Fibroblast of lung (primary cell): ENCODE measurements around the gene VARS2. TPM values are rescaled to one million over a fixed set of nuclear protein-coding genes. Genes with fewer than 3 reads are reported as not detected.

Experiments
- DNase-seq, 2 donors: peaks; one replicate each; pipeline versions ENCODE4 v3.0.0 to v3.0.0-alpha.2; 2010; ENCODE audit warnings: low read depth in 2 of 2
- H2AFZ ChIP-seq: 2 replicates; pipeline ENCODE4 v1.5.1; 2012; ENCODE audit warnings: low read length, control low read depth, inconsistent platforms
- H3K27ac ChIP-seq: 2 replicates; pipeline ENCODE4 v1.5.1; 2011; ENCODE audit warnings: low read length, control low read depth; ENCODE audit not compliant: insufficient read depth
- H3K27me3 ChIP-seq: 2 replicates; pipeline ENCODE4 v1.5.1; 2011; ENCODE audit warnings: mild to moderate bottlenecking, low read length; ENCODE audit not compliant: control insufficient read depth, insufficient read depth
- H3K36me3 ChIP-seq: 2 replicates; pipeline ENCODE4 v1.5.1; 2011; ENCODE audit warnings: low read length; ENCODE audit not compliant: control insufficient read depth, insufficient read depth
- H3K4me1 ChIP-seq: 2 replicates; pipeline ENCODE4 v1.5.1; 2011; ENCODE audit warnings: low read length; ENCODE audit not compliant: control insufficient read depth, insufficient read depth; ENCODE audit errors: extremely low read depth
- H3K4me2 ChIP-seq: 2 replicates; pipeline ENCODE4 v1.5.1; 2011; ENCODE audit warnings: low read length, control low read depth; ENCODE audit not compliant: insufficient read depth; ENCODE audit errors: extremely low read depth
- H3K4me3 ChIP-seq, 4 experiments: fragments of 200-600 bp in 1 of 4; sonication (generic) in 1 of 4; replicated peaks in 1 of 4; 2 replicates each; pipeline ENCODE4 v1.5.1; 2011 to 2016; ENCODE audit warnings: low read length in 4 of 4, low read depth in 3 of 4, mild to moderate bottlenecking in 3 of 4, control low read depth in 2 of 4, inconsistent platforms in 1 of 4, mixed read lengths in 1 of 4; ENCODE audit not compliant: insufficient read depth in 1 of 4; ENCODE audit errors: control extremely low read depth in 1 of 4
- H3K79me2 ChIP-seq: 2 replicates; pipeline ENCODE4 v1.5.1; 2012; ENCODE audit warnings: mild to moderate bottlenecking, low read length, inconsistent platforms; ENCODE audit not compliant: control insufficient read depth, insufficient read depth
- H3K9ac ChIP-seq: 2 replicates; pipeline ENCODE4 v1.5.1; 2011; ENCODE audit warnings: mild to moderate bottlenecking, low read length, control low read depth; ENCODE audit not compliant: insufficient read depth
- H3K9me3 ChIP-seq: 2 replicates; pipeline ENCODE4 v1.5.1; 2012; ENCODE audit warnings: low read depth, low read length; ENCODE audit not compliant: control insufficient read depth, insufficient read depth
- H4K20me1 ChIP-seq: 2 replicates; pipeline ENCODE4 v1.5.1; 2011; ENCODE audit warnings: low read length; ENCODE audit not compliant: control insufficient read depth, insufficient read depth; ENCODE audit errors: extremely low read depth
- EZH2 ChIP-seq: IDR thresholded peaks from 2 replicates; pipeline ENCODE4 v1.5.1; 2012; ENCODE audit warnings: low read length, control low read depth, mild to moderate bottlenecking; ENCODE audit errors: missing control alignments
- polyA plus RNA-seq, 2 donors: library from polyadenylated mRNA; depleted of rRNA in 1 of 2; stranded (reverse) in 1 of 2; unstranded in 1 of 2; fragments of >200 nt; gene quantifications; 2 replicates each; pipeline ENCODE4 v1.2.1, GENCODE V29; 2011 to 2012; ENCODE audit warnings: missing spikeins in 1 of 2
- total RNA-seq: library from RNA; depleted of rRNA; stranded (reverse); fragments of >200 nt; gene quantifications from 2 replicates; pipeline ENCODE4 v1.2.1, GENCODE V29; 2014
- TF ChIP-seq, protein P1 (sequence below), 2 donors: IDR thresholded peaks in 1 of 2; conservative IDR thresholded peaks in 1 of 2; 1 replicate in 1 of 2; 2 replicates in 1 of 2; pipeline ENCODE4 v1.5.1; 2011 to 2012; ENCODE audit warnings: low read length in 2 of 2, control low read depth in 1 of 2, inconsistent platforms in 1 of 2, low read depth in 1 of 2, mild to moderate bottlenecking in 1 of 2

Gene VARS2
- total and polyA plus RNA-seq, 2 donors (not counting 1 experiment from before 2014, with no cell fraction given), result 6.8 to 20.5 TPM

DNA sequence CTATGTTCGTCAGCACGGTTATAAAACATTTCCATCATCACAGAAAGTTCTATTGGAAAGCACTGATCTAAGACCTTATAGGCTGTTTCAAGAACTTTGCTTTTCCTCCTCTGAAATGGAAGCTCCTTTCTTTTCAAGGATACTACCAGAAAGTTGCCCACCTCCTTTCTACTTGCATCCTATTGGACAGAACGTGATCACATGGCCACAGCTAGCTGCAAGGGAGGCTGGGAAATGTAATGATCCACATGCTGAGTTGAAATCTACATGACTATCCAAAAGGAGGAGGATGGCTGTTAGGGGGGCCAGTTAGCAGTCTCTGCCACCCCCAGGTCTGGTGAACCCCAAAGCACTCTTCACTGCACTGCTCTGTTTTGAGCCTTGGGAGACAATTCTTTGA is 14.6 kb downstream of the VARS2 start:
- H2AFZ ChIP-seq, result no peak overlapping the region
- no peak for DNase-seq
- H3K4me3 ChIP-seq, result no peak overlapping the region
- H3K4me2 ChIP-seq, result no peak overlapping the region
- no peak overlapping the region for H3K27ac ChIP-seq
- no peaks in the 10 kb centered on the region for H3K9me3 ChIP-seq
- H3K4me1 ChIP-seq, result no peaks in the 10 kb centered on the region
- TF ChIP-seq EZH2, result no peak
- TF ChIP-seq, protein P1, sequence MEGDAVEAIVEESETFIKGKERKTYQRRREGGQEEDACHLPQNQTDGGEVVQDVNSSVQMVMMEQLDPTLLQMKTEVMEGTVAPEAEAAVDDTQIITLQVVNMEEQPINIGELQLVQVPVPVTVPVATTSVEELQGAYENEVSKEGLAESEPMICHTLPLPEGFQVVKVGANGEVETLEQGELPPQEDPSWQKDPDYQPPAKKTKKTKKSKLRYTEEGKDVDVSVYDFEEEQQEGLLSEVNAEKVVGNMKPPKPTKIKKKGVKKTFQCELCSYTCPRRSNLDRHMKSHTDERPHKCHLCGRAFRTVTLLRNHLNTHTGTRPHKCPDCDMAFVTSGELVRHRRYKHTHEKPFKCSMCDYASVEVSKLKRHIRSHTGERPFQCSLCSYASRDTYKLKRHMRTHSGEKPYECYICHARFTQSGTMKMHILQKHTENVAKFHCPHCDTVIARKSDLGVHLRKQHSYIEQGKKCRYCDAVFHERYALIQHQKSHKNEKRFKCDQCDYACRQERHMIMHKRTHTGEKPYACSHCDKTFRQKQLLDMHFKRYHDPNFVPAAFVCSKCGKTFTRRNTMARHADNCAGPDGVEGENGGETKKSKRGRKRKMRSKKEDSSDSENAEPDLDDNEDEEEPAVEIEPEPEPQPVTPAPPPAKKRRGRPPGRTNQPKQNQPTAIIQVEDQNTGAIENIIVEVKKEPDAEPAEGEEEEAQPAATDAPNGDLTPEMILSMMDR (conservative IDR thresholded peaks at IDR 0.05 in 1 of 2, IDR thresholded peaks at IDR 0.05 in 1 of 2; ENCODE audit: low read depth in 1 of 2, low read length in 2 of 2), result no peak
- no peaks in the 10 kb centered on the region for H3K79me2 ChIP-seq
- no peaks in the 10 kb centered on the region for H4K20me1 ChIP-seq
- H3K9ac ChIP-seq, result no peak overlapping the region
- peaks cover 7% of the 10 kb centered on the region for H3K27me3 ChIP-seq
- H3K36me3 ChIP-seq, result no peaks in the 10 kb centered on the region

DNA sequence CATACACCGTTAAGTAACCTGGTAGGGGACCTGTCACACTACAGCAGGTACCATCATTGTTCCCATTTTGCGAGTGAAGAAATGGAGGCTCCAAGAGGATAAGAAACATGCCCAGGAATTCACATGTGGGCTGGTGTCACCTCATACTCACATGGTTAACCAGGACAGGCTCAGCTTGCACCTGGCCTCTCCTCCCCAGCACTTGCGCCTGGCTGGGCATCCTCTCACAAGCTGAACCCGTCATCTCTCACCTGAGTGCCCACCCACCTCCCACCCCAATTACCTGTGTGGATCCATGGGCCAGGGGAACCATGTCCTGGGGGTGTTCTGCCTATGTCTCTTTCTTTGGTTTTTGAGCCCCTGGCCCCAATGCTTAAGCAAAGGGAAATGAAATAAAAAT is 16.5 kb downstream of the VARS2 start:
- H3K4me2 ChIP-seq, result no peak overlapping the region
- H4K20me1 ChIP-seq, result no peaks in the 10 kb centered on the region
- DNase-seq, result no peak
- no peak overlapping the region for H3K4me3 ChIP-seq
- H3K4me1 ChIP-seq, result no peaks in the 10 kb centered on the region
- H3K9ac ChIP-seq, result no peak overlapping the region
- no peak overlapping the region for H2AFZ ChIP-seq
- no peaks in the 10 kb centered on the region for H3K9me3 ChIP-seq
- H3K36me3 ChIP-seq, result no peaks in the 10 kb centered on the region
- no peak overlapping the region for H3K27ac ChIP-seq
- no peak for TF ChIP-seq EZH2
- TF ChIP-seq, protein P1 (conservative IDR thresholded peaks at IDR 0.05 in 1 of 2, IDR thresholded peaks at IDR 0.05 in 1 of 2; ENCODE audit: low read depth in 1 of 2, low read length in 2 of 2), result no peak
- peaks cover 7% of the 10 kb centered on the region for H3K27me3 ChIP-seq
- no peaks in the 10 kb centered on the region for H3K79me2 ChIP-seq

DNA sequence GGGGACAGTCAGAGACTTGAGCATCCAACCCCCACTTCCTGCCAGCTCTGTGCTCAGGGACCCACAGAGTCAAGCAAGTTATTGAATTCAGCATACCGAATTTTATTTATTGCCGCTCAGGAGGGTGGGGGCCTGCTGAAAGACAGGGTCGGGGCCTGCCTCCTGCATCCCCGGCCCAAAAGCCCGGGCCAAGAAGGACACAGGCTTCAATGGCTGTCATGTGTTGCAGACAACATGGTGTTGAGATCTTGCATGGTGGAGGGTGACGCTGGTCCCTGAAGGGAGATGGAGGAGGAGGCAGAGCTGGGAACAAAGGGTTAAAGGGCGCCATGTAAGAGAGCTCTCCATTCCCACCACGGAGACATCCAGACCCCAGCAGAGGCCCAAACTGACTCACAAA is 17.2 kb downstream of the VARS2 start:
- no peak overlapping the region for H3K4me2 ChIP-seq
- no peaks in the 10 kb centered on the region for H3K9me3 ChIP-seq
- H3K36me3 ChIP-seq, result no peaks in the 10 kb centered on the region
- no peak overlapping the region for H2AFZ ChIP-seq
- no peak overlapping the region for H3K4me3 ChIP-seq
- no peak overlapping the region for H3K9ac ChIP-seq
- H3K27me3 ChIP-seq, result peaks cover 9% of the 10 kb centered on the region
- no peak overlapping the region for H3K27ac ChIP-seq
- no peaks in the 10 kb centered on the region for H3K4me1 ChIP-seq
- TF ChIP-seq, protein P1 (conservative IDR thresholded peaks at IDR 0.05 in 1 of 2, IDR thresholded peaks at IDR 0.05 in 1 of 2; ENCODE audit: low read depth in 1 of 2, low read length in 2 of 2), result no peak
- no peak for TF ChIP-seq EZH2
- H4K20me1 ChIP-seq, result no peaks in the 10 kb centered on the region
- DNase-seq, result no peak
- no peaks in the 10 kb centered on the region for H3K79me2 ChIP-seq
